Measurements from ENCODE around the gene ALK.

The ALK gene

DNA sequence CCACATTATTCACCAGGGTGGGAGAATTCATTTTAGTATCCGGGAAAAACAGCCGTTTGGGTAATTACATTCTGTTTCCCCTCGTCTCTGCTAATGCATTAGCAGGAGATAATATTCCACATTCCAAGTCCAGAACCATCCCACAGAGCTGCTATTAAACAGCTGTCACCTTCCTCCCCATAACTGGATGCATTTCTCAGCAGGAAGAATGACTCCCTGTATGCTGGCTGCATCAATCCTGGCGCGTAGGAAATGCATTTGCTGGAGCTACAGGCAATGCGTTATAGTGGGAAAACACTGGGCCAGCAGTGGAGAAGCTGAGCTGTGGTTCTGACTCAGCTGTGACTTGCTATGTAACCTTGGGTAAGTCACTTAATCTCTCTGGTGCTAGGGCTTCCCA is 560.2 kb downstream of the ALK start:
- ChIA-PET CTCF (no interaction called here), POLR2A (no interaction called here)
- TF ChIP-seq, protein P1, sequence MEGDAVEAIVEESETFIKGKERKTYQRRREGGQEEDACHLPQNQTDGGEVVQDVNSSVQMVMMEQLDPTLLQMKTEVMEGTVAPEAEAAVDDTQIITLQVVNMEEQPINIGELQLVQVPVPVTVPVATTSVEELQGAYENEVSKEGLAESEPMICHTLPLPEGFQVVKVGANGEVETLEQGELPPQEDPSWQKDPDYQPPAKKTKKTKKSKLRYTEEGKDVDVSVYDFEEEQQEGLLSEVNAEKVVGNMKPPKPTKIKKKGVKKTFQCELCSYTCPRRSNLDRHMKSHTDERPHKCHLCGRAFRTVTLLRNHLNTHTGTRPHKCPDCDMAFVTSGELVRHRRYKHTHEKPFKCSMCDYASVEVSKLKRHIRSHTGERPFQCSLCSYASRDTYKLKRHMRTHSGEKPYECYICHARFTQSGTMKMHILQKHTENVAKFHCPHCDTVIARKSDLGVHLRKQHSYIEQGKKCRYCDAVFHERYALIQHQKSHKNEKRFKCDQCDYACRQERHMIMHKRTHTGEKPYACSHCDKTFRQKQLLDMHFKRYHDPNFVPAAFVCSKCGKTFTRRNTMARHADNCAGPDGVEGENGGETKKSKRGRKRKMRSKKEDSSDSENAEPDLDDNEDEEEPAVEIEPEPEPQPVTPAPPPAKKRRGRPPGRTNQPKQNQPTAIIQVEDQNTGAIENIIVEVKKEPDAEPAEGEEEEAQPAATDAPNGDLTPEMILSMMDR (IDR thresholded peaks at IDR 0.05; ENCODE audit: control extremely low read depth, extremely low read depth, low read depth, missing control alignments) = no peak
- DNase-seq (ENCODE audit: extremely low spot score) = no peak

DNA sequence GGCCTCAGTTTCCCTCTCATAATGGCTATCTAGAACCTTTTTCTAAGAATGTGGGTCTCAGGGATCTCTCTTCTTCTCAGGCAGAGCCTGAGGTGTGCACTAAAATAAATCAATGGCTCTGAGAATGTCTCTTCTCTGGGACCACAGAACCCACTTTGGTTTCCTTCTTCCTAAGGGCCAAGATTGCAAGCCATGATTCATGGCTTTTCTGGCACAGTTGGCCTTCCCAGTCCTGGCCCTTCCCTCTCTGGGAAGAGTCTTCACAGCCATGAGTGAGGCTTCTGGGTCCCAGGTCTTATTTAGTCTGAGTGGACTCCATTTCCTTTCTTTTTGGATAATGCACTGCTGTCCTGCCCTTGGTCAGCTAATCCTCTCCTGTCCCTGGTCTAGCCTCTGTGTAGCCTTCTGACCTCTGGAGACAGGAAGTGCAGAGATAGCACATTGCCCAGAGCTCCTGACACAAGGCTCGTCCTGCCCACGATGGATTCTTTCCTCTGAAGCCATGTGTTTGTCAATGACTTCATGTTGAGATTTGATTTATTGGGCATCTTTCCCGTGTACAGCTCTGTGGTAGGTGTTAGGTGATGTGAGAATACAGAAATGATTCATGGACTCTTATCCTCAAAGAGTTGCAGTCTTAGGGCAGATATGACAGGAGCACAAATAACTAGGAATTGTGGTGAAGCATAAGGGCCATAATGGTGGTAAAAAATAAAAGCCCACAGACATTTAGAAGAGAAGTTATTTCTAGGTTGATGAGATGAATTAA is 561.2 kb downstream of the ALK start:
- TF ChIP-seq, protein P1 (IDR thresholded peaks at IDR 0.05; ENCODE audit: control extremely low read depth, extremely low read depth, low read depth, missing control alignments) = no peak
- CTCF ChIA-PET = interaction anchor here (1.2 kb wide), 2 partner anchors 37 to 562 kb away, joined by 3 read pairs; no protein-coding TSS in a partner anchor
- no peak for DNase-seq (ENCODE audit: extremely low spot score)
- POLR2A ChIA-PET = no interaction called here

DNA sequence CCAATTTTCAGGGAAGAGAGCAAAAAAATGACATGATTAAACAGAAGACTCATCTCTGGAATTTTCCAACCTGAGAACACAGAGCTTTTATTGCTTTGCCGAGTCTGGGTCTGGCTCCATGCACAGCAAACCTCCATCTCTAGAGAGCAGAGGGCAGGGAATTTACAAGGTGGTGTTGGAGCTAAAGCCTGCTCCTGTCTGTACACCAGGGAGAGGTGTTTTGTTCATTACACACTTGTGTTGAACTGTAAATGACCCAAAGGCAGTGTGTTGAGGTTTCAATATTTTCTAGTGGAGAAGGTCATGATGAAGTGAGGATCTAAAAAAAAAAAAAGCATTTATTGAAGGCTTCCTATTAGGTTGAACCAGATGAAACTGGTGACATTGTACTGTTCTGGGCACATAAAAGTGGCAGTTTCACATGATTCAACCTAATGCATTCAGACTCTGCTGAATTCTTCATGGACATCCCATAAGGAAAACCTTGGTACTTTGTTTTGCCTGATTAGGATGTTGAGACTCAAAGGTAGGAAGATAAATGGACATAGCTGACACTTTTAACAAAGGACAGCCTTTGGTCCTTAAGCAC is 567.9 kb downstream of the ALK start:
- POLR2A ChIA-PET = no interaction called here

DNA sequence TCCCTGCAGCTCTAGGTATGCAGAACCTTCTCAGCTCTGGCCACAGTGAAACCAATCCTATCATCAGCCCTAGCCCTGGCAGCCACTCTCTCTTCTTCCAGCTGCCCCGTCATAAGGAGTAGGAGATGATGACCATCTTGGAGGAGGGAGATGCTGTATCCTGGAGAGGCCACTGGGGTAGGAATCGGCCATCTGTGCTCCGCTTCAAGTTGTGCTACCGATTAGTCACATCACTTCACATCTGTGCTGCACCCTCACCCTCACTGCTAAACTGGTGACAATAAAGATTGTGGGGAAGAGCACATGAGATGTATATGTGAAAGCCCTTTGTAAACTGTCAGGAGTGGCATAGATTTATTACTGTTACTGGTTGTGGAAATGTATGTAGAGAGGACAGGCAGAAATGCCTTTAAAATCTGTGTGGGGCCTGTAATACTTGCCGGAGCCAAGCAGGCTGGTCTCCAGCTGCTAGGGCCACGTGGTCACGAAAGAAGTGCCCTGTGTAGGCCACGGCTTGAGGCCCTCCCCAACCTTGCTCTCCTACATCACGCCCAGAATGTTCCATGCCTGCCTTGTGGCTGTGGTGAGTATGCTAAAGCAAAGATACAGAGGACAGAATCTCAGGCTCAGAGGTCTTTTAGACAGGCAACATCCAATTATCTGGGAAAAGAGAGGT is 569.3 kb downstream of the ALK start:
- ChIA-PET POLR2A (no interaction called here), CTCF (no interaction called here)
- DNase-seq (ENCODE audit: extremely low spot score) = no peak
- TF ChIP-seq, protein P1 (IDR thresholded peaks at IDR 0.05; ENCODE audit: control extremely low read depth, extremely low read depth, low read depth, missing control alignments) = no peak

More for the DNA sequence above, 567.9 kb downstream of the ALK start:
- TF ChIP-seq, protein P1 (IDR thresholded peaks at IDR 0.05; ENCODE audit: control extremely low read depth, extremely low read depth, low read depth, missing control alignments) = no peak
- CTCF ChIA-PET = interaction anchor here (1.0 kb wide), 1 partner anchor 63 kb away, joined by 3 read pairs; no protein-coding TSS in a partner anchor
- no peak for DNase-seq (ENCODE audit: extremely low spot score)

DNA sequence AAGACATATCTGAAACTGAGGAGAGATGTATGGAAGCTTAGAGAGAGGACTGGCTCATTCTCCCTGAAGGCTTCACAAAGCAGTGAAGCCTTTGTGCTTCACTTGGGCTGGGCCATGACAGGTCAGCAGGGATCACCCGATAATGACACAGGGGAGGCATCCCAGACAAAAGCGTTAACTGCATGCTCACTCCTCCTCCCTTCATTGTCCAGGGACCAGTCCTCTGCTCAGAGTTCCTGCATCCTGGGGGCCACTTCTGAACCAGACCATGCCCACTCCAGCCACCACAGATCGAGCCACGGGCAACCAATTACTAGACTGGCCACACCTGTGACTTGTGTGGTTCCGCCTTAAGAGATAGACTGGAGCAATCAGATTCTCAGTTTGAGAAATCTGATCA is 570.1 kb downstream of the ALK start:
- TF ChIP-seq, protein P1 (IDR thresholded peaks at IDR 0.05; ENCODE audit: control extremely low read depth, extremely low read depth, low read depth, missing control alignments) = no peak
- DNase-seq (ENCODE audit: extremely low spot score) = no peak
- ChIA-PET CTCF (no interaction called here), POLR2A (no interaction called here)

DNA sequence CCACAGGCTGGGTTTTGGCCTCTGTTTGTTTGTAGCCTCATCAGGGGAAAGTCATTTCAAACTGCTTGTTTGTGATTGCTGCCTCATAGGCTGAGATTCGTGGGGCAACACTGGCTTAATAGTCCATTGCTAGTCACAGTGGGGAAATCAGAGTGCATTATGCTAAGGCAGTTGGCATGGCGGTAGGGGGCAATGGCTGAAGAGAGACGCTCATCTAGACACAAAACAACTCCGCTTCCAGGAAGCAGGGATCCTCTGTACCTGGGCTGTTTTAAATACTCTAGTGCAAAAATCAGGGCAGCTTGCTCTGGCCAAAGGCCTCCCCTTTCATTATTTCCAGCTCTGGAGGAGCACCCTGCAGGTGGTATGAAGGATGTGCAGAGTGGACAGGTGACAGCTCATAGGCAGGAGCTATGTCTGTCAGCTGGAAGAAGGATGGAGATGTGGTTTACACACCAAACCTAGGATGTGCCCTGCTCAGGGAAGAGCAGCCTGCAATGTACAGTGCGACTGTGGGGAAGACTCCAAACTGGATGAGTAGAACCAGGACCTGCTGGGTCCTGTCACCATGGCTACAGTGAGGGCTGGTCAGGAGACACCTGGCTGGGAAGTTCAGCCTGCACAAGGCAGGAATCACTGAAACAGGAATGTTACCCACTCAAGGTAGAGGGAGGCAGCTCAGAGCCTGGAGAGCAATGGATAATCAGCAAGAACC is 571.9 kb downstream of the ALK start:
- no peak for DNase-seq (ENCODE audit: extremely low spot score)
- TF ChIP-seq, protein P1 (IDR thresholded peaks at IDR 0.05; ENCODE audit: control extremely low read depth, extremely low read depth, low read depth, missing control alignments) = no peak
- ChIA-PET CTCF (interaction anchor here (1.5 to 2.9 kb wide), 2 partner anchors 11 to 32 kb away, joined by 4 to 10 read pairs; no protein-coding TSS in a partner anchor), POLR2A (no interaction called here)

Measured in GM10248 (cell line).